Measurements from ENCODE around the gene SNX8.

The SNX8 gene

GRCh38 chr7:2299131-2299829 is 15.0 kb downstream of the SNX8 start:
- POLR2A ChIA-PET: no interaction called here
- CTCF ChIA-PET: interaction anchor here (1.2 to 2.4 kb wide), 2 partner anchors 49 to 51 kb away, joined by 3 to 7 read pairs; no protein-coding TSS in a partner anchor
- DNase-seq (ENCODE audit: low read depth, low spot score): no peak

GRCh38 chr7:2296832-2297231 is 17.4 kb downstream of the SNX8 start:
- ChIA-PET CTCF (no interaction called here), POLR2A (no interaction called here)
- TF ChIP-seq, protein P1, sequence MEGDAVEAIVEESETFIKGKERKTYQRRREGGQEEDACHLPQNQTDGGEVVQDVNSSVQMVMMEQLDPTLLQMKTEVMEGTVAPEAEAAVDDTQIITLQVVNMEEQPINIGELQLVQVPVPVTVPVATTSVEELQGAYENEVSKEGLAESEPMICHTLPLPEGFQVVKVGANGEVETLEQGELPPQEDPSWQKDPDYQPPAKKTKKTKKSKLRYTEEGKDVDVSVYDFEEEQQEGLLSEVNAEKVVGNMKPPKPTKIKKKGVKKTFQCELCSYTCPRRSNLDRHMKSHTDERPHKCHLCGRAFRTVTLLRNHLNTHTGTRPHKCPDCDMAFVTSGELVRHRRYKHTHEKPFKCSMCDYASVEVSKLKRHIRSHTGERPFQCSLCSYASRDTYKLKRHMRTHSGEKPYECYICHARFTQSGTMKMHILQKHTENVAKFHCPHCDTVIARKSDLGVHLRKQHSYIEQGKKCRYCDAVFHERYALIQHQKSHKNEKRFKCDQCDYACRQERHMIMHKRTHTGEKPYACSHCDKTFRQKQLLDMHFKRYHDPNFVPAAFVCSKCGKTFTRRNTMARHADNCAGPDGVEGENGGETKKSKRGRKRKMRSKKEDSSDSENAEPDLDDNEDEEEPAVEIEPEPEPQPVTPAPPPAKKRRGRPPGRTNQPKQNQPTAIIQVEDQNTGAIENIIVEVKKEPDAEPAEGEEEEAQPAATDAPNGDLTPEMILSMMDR (IDR thresholded peaks at IDR 0.05; ENCODE audit: insufficient read depth, low read length, missing control alignments): no peak
- no peak for DNase-seq (ENCODE audit: low read depth, low spot score)
- H3K4me3 ChIP-seq (ENCODE audit: low read depth, low read length): no peak overlapping the region

More at GRCh38 chr7:2299131-2299829, 15.0 kb downstream of the SNX8 start:
- TF ChIP-seq, protein P1 (IDR thresholded peaks at IDR 0.05; ENCODE audit: insufficient read depth, low read length, missing control alignments): no peak
- H3K4me3 ChIP-seq (ENCODE audit: low read depth, low read length): no peak overlapping the region

DNA sequence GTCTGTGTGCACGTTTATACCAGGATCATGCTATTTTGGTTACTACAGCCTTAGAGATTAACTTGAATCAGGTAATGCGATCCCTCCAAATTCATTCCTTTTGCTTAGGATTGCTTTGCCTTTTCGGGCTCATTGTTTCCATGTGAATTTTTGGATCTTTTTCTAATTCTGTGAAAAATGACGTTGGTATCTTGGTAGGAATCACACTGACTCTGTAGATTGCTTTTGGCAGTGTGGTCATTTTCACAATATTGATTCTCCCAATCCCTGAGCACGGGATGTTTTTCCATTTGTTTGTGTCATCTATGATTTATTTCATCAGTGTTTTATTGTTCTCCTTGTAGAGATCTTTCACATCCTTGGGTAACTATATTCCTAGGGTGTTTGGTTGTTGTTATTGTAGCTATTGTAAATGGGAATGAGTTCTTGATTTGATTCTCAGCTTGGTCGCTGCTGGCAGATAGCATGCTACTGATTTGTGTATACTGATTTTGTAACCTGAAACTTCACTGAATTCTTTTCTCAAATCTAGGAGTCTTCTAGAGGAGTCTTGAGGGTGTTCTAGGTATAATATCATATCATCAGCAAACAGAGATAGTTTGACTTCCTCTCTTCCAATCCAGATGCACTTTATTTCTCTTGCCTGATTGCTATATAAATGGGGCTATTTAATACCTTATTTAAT is 18.2 kb downstream of the SNX8 start:
- TF ChIP-seq, protein P1 (IDR thresholded peaks at IDR 0.05; ENCODE audit: insufficient read depth, low read length, missing control alignments): no peak
- no peak for DNase-seq (ENCODE audit: low read depth, low spot score)
- no peak overlapping the region for H3K4me3 ChIP-seq (ENCODE audit: low read depth, low read length)
- POLR2A ChIA-PET: no interaction called here
- CTCF ChIA-PET: no interaction called here

GRCh38 chr7:2290877-2291276 is 23.4 kb downstream of the SNX8 start:
- ChIA-PET CTCF (no interaction called here), POLR2A (interaction anchor here (1.2 kb wide), 1 partner anchor 42 kb away, joined by 5 read pairs; no protein-coding TSS in a partner anchor)
- TF ChIP-seq, protein P1 (IDR thresholded peaks at IDR 0.05; ENCODE audit: insufficient read depth, low read length, missing control alignments): no peak
- no peak overlapping the region for H3K4me3 ChIP-seq (ENCODE audit: low read depth, low read length)
- DNase-seq (ENCODE audit: low read depth, low spot score): no peak

- ChIA-PET CTCF (no interaction called here), POLR2A (no interaction called here)
- DNase-seq (ENCODE audit: low read depth, low spot score): no peak
- no peak overlapping the region for H3K4me3 ChIP-seq (ENCODE audit: low read depth, low read length)
- TF ChIP-seq, protein P1 (IDR thresholded peaks at IDR 0.05; ENCODE audit: insufficient read depth, low read length, missing control alignments): no peak
These were observed 24.6 kb downstream of the SNX8 start for GRCh38 chr7:2289621-2290020.

DNA sequence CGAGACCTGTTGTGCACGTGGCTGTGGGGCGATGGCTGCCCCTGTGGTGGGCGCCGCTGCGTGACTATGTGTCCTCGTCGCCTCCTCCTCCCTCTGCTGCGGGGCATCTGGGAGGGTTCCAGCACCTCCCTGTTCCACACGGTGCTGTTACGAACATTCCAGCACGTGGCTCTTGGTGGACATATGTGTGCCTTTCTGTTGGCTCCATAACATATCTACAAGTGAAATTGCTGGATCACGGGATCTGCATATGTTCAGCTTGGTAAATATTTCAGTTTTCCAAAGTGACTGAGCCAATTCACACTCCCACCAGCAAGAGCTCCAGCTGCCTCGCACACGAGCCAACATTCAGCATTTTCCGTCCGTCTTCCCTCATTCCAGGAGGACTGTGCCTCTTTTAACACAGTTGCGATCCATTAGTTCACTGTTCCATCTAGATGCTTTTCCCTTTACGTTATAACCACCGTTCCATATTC is 25.1 kb downstream of the SNX8 start:
- no peak overlapping the region for H3K4me3 ChIP-seq (ENCODE audit: low read depth, low read length)
- ChIA-PET POLR2A (no interaction called here), CTCF (no interaction called here)
- TF ChIP-seq, protein P1 (IDR thresholded peaks at IDR 0.05; ENCODE audit: insufficient read depth, low read length, missing control alignments): no peak
- no peak for DNase-seq (ENCODE audit: low read depth, low spot score)
